HCT116 (cell line): ENCODE results near the gene PLCB4. TPM values are rescaled to one million over a fixed set of nuclear protein-coding genes. Genes with fewer than 3 reads are reported as not detected.
A peak's percentile ranks its signal among the peaks of the same experiment; 100 is the strongest.

Experiments used
- ATAC-seq: fragments of 200-7000 bp; cut with Tn5 transposase; 2 replicates; pipeline ENCODE4 v1.9.1; 2020; ENCODE audit warnings: mild to moderate bottlenecking, moderate library complexity
- BruUV-seq: library from RNA; stranded (reverse); fragments of 400-500 nt; replicated peaks from 2 replicates; lab custom pipeline; 2021; lab: Mats Ljungman, UMichigan
- CTCF ChIA-PET: fragments of 300-600 bp; sonication (Branson Sonifier 250); formaldehyde crosslinking; loops from one replicate; lab custom pipeline; 2021; ENCODE audit warnings: antibody characterized with exemption; lab: Charles Lee
- POLR2A ChIA-PET: fragments of 300-600, 350-600 bp; sonication (Branson Sonifier 250); formaldehyde crosslinking; loops from one replicate; lab custom pipeline; 2021; ENCODE audit warnings: antibody characterized with exemption; lab: Charles Lee
- RAD21 ChIA-PET, 2 experiments: fragments of 300-600 bp; sonication (Branson Sonifier 250); formaldehyde crosslinking; loops; one replicate each; lab custom pipeline; 2023; ENCODE audit warnings: low total read pairs in 2 of 2; ENCODE audit not compliant: uncharacterized antibody in 2 of 2, unreplicated experiment in 2 of 2, low non-redundant PET in 1 of 2; lab: Charles Lee
- DNase-seq: peaks from one replicate; pipeline ENCODE4 v3.0.0-alpha.2; 2010; ENCODE audit warnings: low read depth, low spot score
- H2AFZ ChIP-seq: fragments of 200-600 bp; shearing (Covaris generic), sonication (generic); 2 replicates; pipeline ENCODE4 v1.6.1; 2017; ENCODE audit warnings: low read depth, mixed run types, mixed read lengths, antibody characterized with exemption, low read length; ENCODE audit not compliant: poor library complexity, severe bottlenecking
- H3K27ac ChIP-seq: 2 replicates; pipeline ENCODE4 v1.5.1; 2012; ENCODE audit warnings: low read depth, low read length
- H3K27me3 ChIP-seq: fragments of 200-600 bp; sonication (generic); 2 replicates; pipeline ENCODE4 v1.6.1; 2016; ENCODE audit warnings: mixed run types, low read length, mixed read lengths; ENCODE audit not compliant: insufficient read depth
- H3K36me3 ChIP-seq, 2 experiments: fragments of 200-500 bp in 1 of 2; fragments of 200-600 bp in 1 of 2; sonication (Bioruptor generic) in 1 of 2; sonication (generic) in 1 of 2; 2 replicates each; pipeline versions ENCODE4 v1.5.1 to v1.6.1; 2014 to 2016; ENCODE audit warnings: low read length in 2 of 2, inconsistent platforms in 1 of 2, mixed read lengths in 1 of 2, mixed run types in 1 of 2; ENCODE audit not compliant: insufficient read depth in 2 of 2, control insufficient read depth in 1 of 2
- H3K4me1 ChIP-seq, 2 experiments: fragments of 200-600 bp in 1 of 2; sonication (generic) in 1 of 2; 2 replicates each; pipeline versions ENCODE4 v1.5.1 to v1.6.1; 2012 to 2017; ENCODE audit warnings: low read length in 2 of 2, inconsistent platforms in 1 of 2, mild to moderate bottlenecking in 1 of 2, mixed read lengths in 1 of 2, mixed run types in 1 of 2, moderate library complexity in 1 of 2; ENCODE audit not compliant: insufficient read depth in 2 of 2, control insufficient read depth in 1 of 2
- H3K4me2 ChIP-seq: fragments of 200-600 bp; sonication (generic); 2 replicates; pipeline ENCODE4 v1.6.1; 2017; ENCODE audit warnings: mixed run types, low read length, mixed read lengths
- H3K4me3 ChIP-seq, 2 experiments: fragments of 200-600 bp in 1 of 2; sonication (generic) in 1 of 2; replicated peaks in 1 of 2; 2 replicates each; pipeline ENCODE4 v1.5.1; 2011 to 2016; ENCODE audit warnings: low read length in 2 of 2, control low read depth in 1 of 2, low read depth in 1 of 2, mild to moderate bottlenecking in 1 of 2, mixed read lengths in 1 of 2, mixed run types in 1 of 2
- H3K79me2 ChIP-seq: fragments of 200-600 bp; sonication (generic); 2 replicates; pipeline ENCODE4 v1.6.1; 2017; ENCODE audit warnings: mild to moderate bottlenecking, mixed run types, low read length, moderate library complexity, mixed read lengths; ENCODE audit not compliant: insufficient read depth
- H3K9ac ChIP-seq: fragments of 200-600 bp; sonication (generic); 2 replicates; pipeline ENCODE4 v1.6.1; 2016; ENCODE audit warnings: low read length, mixed read lengths
- H3K9me2 ChIP-seq: fragments of 200-600 bp; sonication (generic), shearing (Covaris generic); 2 replicates; pipeline ENCODE4 v1.6.1; 2017; ENCODE audit warnings: mixed run types, mild to moderate bottlenecking, moderate library complexity; ENCODE audit not compliant: insufficient read depth
- H3K9me3 ChIP-seq, 2 experiments: fragments of 200-500 bp in 1 of 2; fragments of 200-600 bp in 1 of 2; sonication (Bioruptor generic) in 1 of 2; sonication (generic) in 1 of 2; 2 replicates each; pipeline ENCODE4 v1.6.1; 2014 to 2017; ENCODE audit warnings: low read length in 2 of 2, mixed read lengths in 2 of 2, inconsistent platforms in 1 of 2, low read depth in 1 of 2, mild to moderate bottlenecking in 1 of 2, mixed run types in 1 of 2, moderate library complexity in 1 of 2; ENCODE audit not compliant: control insufficient read depth in 1 of 2, insufficient read depth in 1 of 2
- H4K20me1 ChIP-seq: fragments of 200-600 bp; sonication (generic), shearing (Covaris generic); 2 replicates; pipeline ENCODE4 v1.6.1; 2017; ENCODE audit warnings: mixed run types, mild to moderate bottlenecking, moderate library complexity; ENCODE audit not compliant: insufficient read depth
- CEBPB ChIP-seq: IDR thresholded peaks from 2 replicates; pipeline ENCODE4 v1.6.1; 2012; ENCODE audit warnings: low read depth
- ELF1 ChIP-seq: IDR thresholded peaks from 2 replicates; pipeline ENCODE4 v1.6.1; 2012; ENCODE audit warnings: low read depth, borderline replicate concordance
- POLR2AphosphoS5 ChIP-seq: IDR thresholded peaks from 2 replicates; pipeline ENCODE4 v1.6.1; 2011; ENCODE audit warnings: mild to moderate bottlenecking, low read depth, low read length, moderate library complexity
- RAD21 ChIP-seq: IDR thresholded peaks from 2 replicates; pipeline ENCODE4 v1.6.1; 2012; ENCODE audit warnings: low read depth, mild to moderate bottlenecking
- SIN3A ChIP-seq: IDR thresholded peaks from 2 replicates; pipeline ENCODE4 v1.6.1; 2012; ENCODE audit warnings: low read depth
- SRF ChIP-seq: IDR thresholded peaks from 2 replicates; pipeline ENCODE4 v1.6.1; 2012; ENCODE audit warnings: low read depth
- intact Hi-C: fragments of 100-400 bp; cut with micrococcal nuclease; formaldehyde crosslinking; loops from 2 replicates; pipeline ENCODE4 v1.10.0; 2022
- total RNA-seq: library from RNA; stranded (reverse); gene quantifications from one replicate; pipeline ENCODE4 v1.2.1, GENCODE V29; 2021; ENCODE audit not compliant: unreplicated experiment
- TF ChIP-seq, protein P1 (sequence below): IDR thresholded peaks from 2 replicates; pipeline ENCODE4 v1.6.1; 2012

The PLCB4 gene
- total RNA-seq, 1 experiment from 2014 or later: 2.5 TPM

GRCh38 chr20:9066191-9066590 is 2.7 kb upstream of the PLCB4 start (continued):
- TF ChIP-seq RAD21 (no peak), ELF1 (no peak)

DNA sequence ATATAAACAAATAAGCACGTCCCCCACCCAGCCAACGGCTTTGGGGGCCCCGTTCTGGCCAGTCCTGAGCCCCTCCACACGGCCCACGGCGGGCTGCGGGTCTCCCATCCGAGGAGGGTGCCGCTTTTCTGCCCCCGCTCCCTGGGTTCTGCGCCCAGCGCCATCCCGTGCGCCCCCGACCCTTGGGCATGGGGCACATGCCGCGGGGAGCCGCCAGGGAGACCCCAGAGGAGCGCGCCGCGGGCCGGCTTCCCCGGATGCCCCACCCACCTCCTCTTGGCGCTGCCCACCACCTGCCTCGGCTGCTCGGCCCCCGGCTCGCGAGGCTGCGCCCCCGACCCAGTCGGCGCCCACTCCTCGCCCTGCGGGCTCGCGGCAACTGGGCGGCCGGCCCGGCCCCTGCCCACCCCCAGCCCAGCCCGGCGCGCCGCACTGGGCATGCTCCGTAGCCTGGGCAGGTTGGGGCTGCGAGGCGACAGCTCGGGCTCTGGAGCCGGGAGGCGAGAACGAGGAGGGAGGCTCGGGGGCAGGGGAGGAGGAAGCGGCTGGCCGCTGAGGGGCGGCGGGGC is 570 bp upstream of the PLCB4 start:
- ATAC-seq: peak; percentile 73
- H3K36me3 ChIP-seq: no peaks in the 10 kb centered on the region
- intact Hi-C loops: no loop called here
- no peaks in the 10 kb centered on the region for H3K79me2 ChIP-seq
- H4K20me1 ChIP-seq: no peaks in the 10 kb centered on the region
- peak overlapping the region; percentile 61 to 74 for H3K4me3 ChIP-seq
- RAD21 ChIA-PET: no interaction called here
- H3K9ac ChIP-seq: peak overlapping the region; percentile 56
- no TSS peak for BruUV-seq
- TF ChIP-seq SIN3A: no peak
- TF ChIP-seq, protein P1, sequence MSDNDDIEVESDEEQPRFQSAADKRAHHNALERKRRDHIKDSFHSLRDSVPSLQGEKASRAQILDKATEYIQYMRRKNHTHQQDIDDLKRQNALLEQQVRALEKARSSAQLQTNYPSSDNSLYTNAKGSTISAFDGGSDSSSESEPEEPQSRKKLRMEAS: 0 out of 2 replicates have a peak, but pooled peaks have one; percentile 29
- peak; percentile 32; the same call in 1 of the 2 replicates for TF ChIP-seq POLR2AphosphoS5
- CTCF ChIA-PET: no interaction called here
- peak overlapping the region; percentile 88 for H2AFZ ChIP-seq
- H3K9me3 ChIP-seq: no peaks in the 10 kb centered on the region
- H3K4me1 ChIP-seq: peaks cover 7 to 21% of the 10 kb centered on the region in 2 experiments; a peak in 3 of 4 replicates
- DNase-seq: no peak
- POLR2A ChIA-PET: interaction anchor here (1.2 kb wide), 1 partner anchor 17 kb away, joined by 4 read pairs; no protein-coding TSS in a partner anchor
- no peaks in the 10 kb centered on the region for H3K9me2 ChIP-seq
- H3K27ac ChIP-seq: peak overlapping the region; percentile 61
- peak overlapping the region; percentile 98 for H3K4me2 ChIP-seq
- H3K27me3 ChIP-seq: no peaks in the 10 kb centered on the region

DNA sequence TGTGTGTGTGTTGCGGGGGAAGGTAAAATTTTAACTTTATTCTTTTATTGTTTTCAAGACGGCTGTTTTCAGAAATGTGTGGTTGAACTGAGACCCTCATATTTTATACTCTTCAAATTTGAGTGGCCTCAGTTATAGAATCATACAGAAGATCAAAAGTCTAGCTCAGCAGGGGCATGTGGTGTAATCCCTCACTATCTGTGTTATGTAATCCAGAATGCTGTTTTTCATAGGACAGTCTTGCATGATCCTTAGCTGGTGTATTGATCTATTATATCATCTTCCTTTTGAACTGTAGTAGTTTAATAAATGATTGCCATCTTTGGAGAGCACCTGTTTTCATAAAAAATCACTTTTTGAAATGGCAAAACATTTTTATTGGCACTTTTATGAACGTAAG is 1.4 kb downstream of the PLCB4 start:
- no peak for DNase-seq
- Histone ChIP-seq H3K27ac (no peak overlapping the region), H3K4me3 (no peak overlapping the region), H3K27me3 (no peaks in the 10 kb centered on the region), H3K9me3 (no peaks in the 10 kb centered on the region)
- TF ChIP-seq CEBPB (no peak), SRF (no peak)
- TF ChIP-seq, all 23 proteins: peak for 0
- no peak overlapping the region for H3K9ac ChIP-seq
- no peak for ATAC-seq
- intact Hi-C loops: no loop called here
- peaks cover 7 to 21% of the 10 kb centered on the region in 2 experiments; a peak in 3 of 4 replicates for H3K4me1 ChIP-seq
- H3K4me2 ChIP-seq: no peak overlapping the region
- H3K36me3 ChIP-seq: no peaks in the 10 kb centered on the region
- ChIA-PET RAD21 (no interaction called here), POLR2A (no interaction called here), CTCF (no interaction called here)
- H2AFZ ChIP-seq: no peak overlapping the region
- H3K9me2 ChIP-seq: no peaks in the 10 kb centered on the region
- no TSS peak for BruUV-seq
- H4K20me1 ChIP-seq: no peaks in the 10 kb centered on the region
- no peaks in the 10 kb centered on the region for H3K79me2 ChIP-seq
